NCI-H345 treated with DMSO at 0.1 percent for 48 hours (cell line): ENCODE results near the gene TNFRSF25.
"Not testable (repeated sequence)": the region's sequence is repeated elsewhere in the genome, so short reads cannot be mapped to it uniquely, and the experiment has no call there.

Experiments used
- DNase-seq: peaks from one replicate; lab custom pipeline; 2025; ENCODE audit not compliant: unreplicated experiment; lab: John Stamatoyannopoulos, UW

Gene TNFRSF25

GRCh38 chr1:6470132-6471085 is 4.4 kb upstream of the TNFRSF25 start:
- DNase-seq, result no peak

GRCh38 chr1:6468729-6469461 is 2.9 kb upstream of the TNFRSF25 start:
- DNase-seq, result no peak

GRCh38 chr1:6467744-6468688 is 2.0 kb upstream of the TNFRSF25 start:
- DNase-seq, result no peak

GRCh38 chr1:6467224-6467623 is 1.3 kb upstream of the TNFRSF25 start:
- no peak for DNase-seq

- DNase-seq, result no peak
Observed at GRCh38 chr1:6466751-6467150, 778 bp upstream of the TNFRSF25 start.

GRCh38 chr1:6465461-6466005 is 440 bp downstream of the TNFRSF25 start:
- DNase-seq, result no peak

- no peak for DNase-seq
Observed at GRCh38 chr1:6464915-6465314, 1.1 kb downstream of the TNFRSF25 start.

GRCh38 chr1:6464514-6464836 is 1.5 kb downstream of the TNFRSF25 start:
- no peak for DNase-seq

GRCh38 chr1:6463120-6463412 is 2.9 kb downstream of the TNFRSF25 start:
- DNase-seq, result no peak

GRCh38 chr1:6462412-6463119 is 3.4 kb downstream of the TNFRSF25 start:
- no peak for DNase-seq

GRCh38 chr1:6461538-6462411 is 4.2 kb downstream of the TNFRSF25 start:
- DNase-seq, result no peak

GRCh38 chr1:6461051-6461530 is 4.9 kb downstream of the TNFRSF25 start:
- no peak for DNase-seq

GRCh38 chr1:6460301-6461050 is 5.5 kb downstream of the TNFRSF25 start:
- no peak for DNase-seq

GRCh38 chr1:6459850-6460265 is 6.1 kb downstream of the TNFRSF25 start:
- DNase-seq, result no peak

GRCh38 chr1:6456800-6457466 is 9.0 kb downstream of the TNFRSF25 start:
- no peak for DNase-seq

GRCh38 chr1:6455752-6456520 is 10.0 kb downstream of the TNFRSF25 start:
- not testable (repeated sequence) for DNase-seq
